ENCODE data around the gene ZNF853. TPM values are rescaled to one million over a fixed set of nuclear protein-coding genes. Genes with fewer than 3 reads are reported as not detected.
"Not testable (repeated sequence)": the region's sequence is repeated elsewhere in the genome, so short reads cannot be mapped to it uniquely, and the experiment has no call there.

The ZNF853 gene
- total RNA-seq, result 1.7 and 9.1 TPM in 2 replicates

GRCh38 chr7:6614953-6615722, at the start of gene ZNF853:
Gene ZNF853, plus strand, starts transcription at chr7:6615610. Its CDS starts 565 bp downstream, at chr7:6616175.
- no peak for DNase-seq (ENCODE audit: low read depth)

GRCh38 chr7:6565655-6566054, 49.8 kb upstream of the ZNF853 start:
- DNase-seq (ENCODE audit: low read depth), result no peak

- DNase-seq (ENCODE audit: low read depth), result no peak
Observed at GRCh38 chr7:6567886-6568285, 47.5 kb upstream of the ZNF853 start.

- no peak for DNase-seq (ENCODE audit: low read depth)
Observed at GRCh38 chr7:6571160-6571779, 44.1 kb upstream of the ZNF853 start.

GRCh38 chr7:6575281-6576023, 40.0 kb upstream of the ZNF853 start:
- no peak for DNase-seq (ENCODE audit: low read depth)

- DNase-seq (ENCODE audit: low read depth), result no peak
Observed at GRCh38 chr7:6576024-6576866, 39.2 kb upstream of the ZNF853 start.

GRCh38 chr7:6576867-6577368, 38.5 kb upstream of the ZNF853 start:
- DNase-seq (ENCODE audit: low read depth), result not testable (repeated sequence)

GRCh38 chr7:6577369-6578113, 37.9 kb upstream of the ZNF853 start, which contains the start of gene ZDHHC4:
Gene ZDHHC4, plus strand, starts transcription at chr7:6577454. Its CDS starts 3,108 bp downstream, at chr7:6580562.
- DNase-seq (ENCODE audit: low read depth), result peak; percentile 71

- no peak for DNase-seq (ENCODE audit: low read depth)
Observed at GRCh38 chr7:6578114-6579084, 37.0 kb upstream of the ZNF853 start.

GRCh38 chr7:6579446-6579845, 36.0 kb upstream of the ZNF853 start:
- DNase-seq (ENCODE audit: low read depth), result no peak

GRCh38 chr7:6585746-6586432, 29.5 kb upstream of the ZNF853 start:
- not testable (repeated sequence) for DNase-seq (ENCODE audit: low read depth)

GRCh38 chr7:6588566-6588965, 26.8 kb upstream of the ZNF853 start:
- no peak for DNase-seq (ENCODE audit: low read depth)

GRCh38 chr7:6589151-6589828, 26.1 kb upstream of the ZNF853 start:
- DNase-seq (ENCODE audit: low read depth), result no peak

- peak; percentile 36 for DNase-seq (ENCODE audit: low read depth)
Observed at GRCh38 chr7:6589829-6590644, 25.4 kb upstream of the ZNF853 start, which contains the start of gene INTS15. Gene INTS15, plus strand, starts transcription at chr7:6590021. Its CDS starts 263 bp downstream, at chr7:6590284.

GRCh38 chr7:6590645-6591110, 24.7 kb upstream of the ZNF853 start:
- no peak for DNase-seq (ENCODE audit: low read depth)

GRCh38 chr7:6600093-6600492, 15.3 kb upstream of the ZNF853 start:
- no peak for DNase-seq (ENCODE audit: low read depth)

- no peak for DNase-seq (ENCODE audit: low read depth)
Observed at GRCh38 chr7:6604458-6604857, 11.0 kb upstream of the ZNF853 start.
